Calu3 (cell line): ENCODE measurements around the gene TIMM17A. TPM values are rescaled to one million over a fixed set of nuclear protein-coding genes. Genes with fewer than 3 reads are reported as not detected.
A peak's percentile ranks its signal among the peaks of the same experiment; 100 is the strongest.
"Not testable (repeated sequence)": the region's sequence is repeated elsewhere in the genome, so short reads cannot be mapped to it uniquely, and the experiment has no call there.

Experiments used
- BruUV-seq: library from RNA; stranded (reverse); fragments of 400-500 nt; replicated peaks from 2 replicates; lab custom pipeline; 2021; lab: Mats Ljungman, UMichigan
- CTCF ChIA-PET: fragments of 300-600 bp; sonication (Branson Sonifier 250); formaldehyde crosslinking; loops from one replicate; lab custom pipeline; 2022; ENCODE audit warnings: antibody characterized with exemption; lab: Charles Lee
- DNase-seq: peaks from one replicate; pipeline ENCODE4 v3.0.0; 2022
- H3K27ac Mint-ChIP-seq: one replicate; pipeline ENCODE4 v1.8.0; 2022; ENCODE audit warnings: mixed read lengths; ENCODE audit not compliant: unreplicated experiment
- H3K27me3 Mint-ChIP-seq: one replicate; pipeline ENCODE4 v1.8.0; 2022; ENCODE audit warnings: mixed read lengths; ENCODE audit not compliant: unreplicated experiment
- H3K36me3 Mint-ChIP-seq: one replicate; pipeline ENCODE4 v1.8.0; 2022; ENCODE audit warnings: mild to moderate bottlenecking, moderate library complexity, mixed read lengths; ENCODE audit not compliant: insufficient read depth, unreplicated experiment
- H3K4me1 Mint-ChIP-seq: one replicate; pipeline ENCODE4 v1.8.0; 2022; ENCODE audit warnings: mild to moderate bottlenecking, low read depth, mixed read lengths; ENCODE audit not compliant: unreplicated experiment
- H3K4me3 Mint-ChIP-seq: one replicate; pipeline ENCODE4 v1.8.0; 2022; ENCODE audit warnings: mild to moderate bottlenecking, low read depth, moderate library complexity, mixed read lengths; ENCODE audit not compliant: unreplicated experiment
- H3K9me3 Mint-ChIP-seq: one replicate; pipeline ENCODE4 v1.8.0; 2022; ENCODE audit warnings: low read depth, mixed read lengths; ENCODE audit not compliant: unreplicated experiment
- CTCF ChIP-seq: fragments of 200-600 bp; IDR thresholded peaks from one replicate; pipeline ENCODE4 v1.8.0; 2022; ENCODE audit warnings: antibody characterized with exemption; ENCODE audit not compliant: unreplicated experiment
- intact Hi-C: fragments of 100-400 bp; cut with micrococcal nuclease; formaldehyde crosslinking; loops from one replicate; pipeline ENCODE4 v1.10.0; 2022; ENCODE audit not compliant: unreplicated experiment
- total RNA-seq: library from RNA; stranded (reverse); gene quantifications from 2 replicates; pipeline ENCODE4 v1.2.3, GENCODE V29; 2022

Gene TIMM17A
- total RNA-seq, 1 experiment from 2014 or later = 85.3 TPM

- Mint-ChIP-seq H3K4me3 (no peak overlapping the region), H3K27me3 (peaks cover 45% of the 10 kb centered on the region), H3K27ac (no peak overlapping the region), H3K4me1 (peaks cover 20% of the 10 kb centered on the region), H3K36me3 (peaks cover 11% of the 10 kb centered on the region), H3K9me3 (no peaks in the 10 kb centered on the region)
- intact Hi-C loops = no loop called here
- DNase-seq = no peak
- no TSS peak for BruUV-seq
- TF ChIP-seq CTCF = no peak
- CTCF ChIA-PET = interaction anchor here (0.6 kb wide), 1 partner anchor 31 kb away, joined by 5 read pairs; no protein-coding TSS in a partner anchor
Measured at GRCh38 chr1:201949491-201949890, 5.8 kb upstream of the TIMM17A start.

- DNase-seq = no peak
- Mint-ChIP-seq H3K4me3 (peak overlapping the region; percentile 99), H3K27me3 (no peaks in the 10 kb centered on the region), H3K27ac (peak overlapping the region; percentile 92), H3K9me3 (no peaks in the 10 kb centered on the region), H3K4me1 (peaks cover 8% of the 10 kb centered on the region), H3K36me3 (peaks cover 53% of the 10 kb centered on the region)
- TF ChIP-seq CTCF = no peak
- TSS peak; percentile 91 for BruUV-seq
- intact Hi-C loops = no loop called here
- CTCF ChIA-PET = interaction anchor here (0.6 to 1.1 kb wide), 6 partner anchors 8 to 120 kb away, joined by 3 to 6 read pairs (median 4); partner anchors contain the start of gene LMOD1
Measured at GRCh38 chr1:201954263-201955008, 867 bp upstream of the TIMM17A start.

GRCh38 chr1:201955729-201956143 lies 433 bp downstream of the TIMM17A start:
- peak overlapping the region; percentile 92 for H3K27ac Mint-ChIP-seq
- no peaks in the 10 kb centered on the region for H3K9me3 Mint-ChIP-seq
- no TSS peak for BruUV-seq
- no peak for TF ChIP-seq CTCF
- peaks cover 66% of the 10 kb centered on the region for H3K36me3 Mint-ChIP-seq
- peak overlapping the region; percentile 99 for H3K4me3 Mint-ChIP-seq
- no peak for DNase-seq
- H3K27me3 Mint-ChIP-seq = no peaks in the 10 kb centered on the region
- intact Hi-C loops = no loop called here
- CTCF ChIA-PET = interaction anchor here (0.5 to 1.0 kb wide), 4 partner anchors 9 to 60 kb away, joined by 3 to 4 read pairs (median 3); partner anchors contain the start of gene LMOD1
- peaks cover 8% of the 10 kb centered on the region for H3K4me1 Mint-ChIP-seq

- Mint-ChIP-seq H3K4me1 (peaks cover 8% of the 10 kb centered on the region), H3K27me3 (no peaks in the 10 kb centered on the region), H3K27ac (no peak overlapping the region), H3K9me3 (no peaks in the 10 kb centered on the region), H3K4me3 (no peak overlapping the region), H3K36me3 (peaks cover 93% of the 10 kb centered on the region)
- BruUV-seq = no TSS peak
- TF ChIP-seq CTCF = no peak
- DNase-seq = no peak
- intact Hi-C loops = no loop called here
- CTCF ChIA-PET = interaction anchor here (0.7 kb wide), 1 partner anchor 277 kb away, joined by 5 read pairs; no protein-coding TSS in a partner anchor
Measured at GRCh38 chr1:201958348-201958747, 3.0 kb downstream of the TIMM17A start.

- BruUV-seq, H3K9me3 Mint-ChIP-seq, H3K4me3 Mint-ChIP-seq, H3K27me3 Mint-ChIP-seq, DNase-seq, H3K27ac Mint-ChIP-seq, H3K4me1 Mint-ChIP-seq, intact Hi-C loops: not testable (repeated sequence)
- H3K36me3 Mint-ChIP-seq = peaks cover 89% of the 10 kb centered on the region
- CTCF ChIA-PET = interaction anchor here (1.0 kb wide), 1 partner anchor 17 kb away, joined by 3 read pairs; no protein-coding TSS in a partner anchor
Measured at GRCh38 chr1:201962382-201962781, 7.1 kb downstream of the TIMM17A start.
